ENCODE data around the gene ZNF718. TPM values are rescaled to one million over a fixed set of nuclear protein-coding genes. Genes with fewer than 3 reads are reported as not detected.

Gene ZNF718
- total and polyA plus RNA-seq, 8 donors = 0.58 to 18.2 (median 2.1) TPM

GRCh38 chr4:113732-114131 is 10.6 kb upstream of the ZNF718 start:
- Histone ChIP-seq H3K4me3 (no peak overlapping the region), H3K36me3 (no peaks in the 10 kb centered on the region), H3K27me3 (peaks cover 0 to 23% (median 11%) of the 10 kb centered on the region in 3 donors), H3K4me1 (no peaks in the 10 kb centered on the region), H3K27ac (no peak overlapping the region), H3K9me3 (peaks cover 0 to 54% (median 41%) of the 10 kb centered on the region in 4 donors)
- TF ChIP-seq CTCF (IDR thresholded peaks at IDR 0.05) (no peak), POLR2AphosphoS5 (IDR thresholded peaks at IDR 0.05) (no peak), EP300 (IDR thresholded peaks at IDR 0.05) (no peak), POLR2A (IDR thresholded peaks at IDR 0.05) (no peak)
- intact Hi-C loops (cut with DNase I; ENCODE audit: low total_unique reads) = no loop called here
- WGBS, 5 donors = 78 to 93% (median 89%) methylated on average over 2 of the region's 2 CpGs
- no peak for DNase-seq

DNA sequence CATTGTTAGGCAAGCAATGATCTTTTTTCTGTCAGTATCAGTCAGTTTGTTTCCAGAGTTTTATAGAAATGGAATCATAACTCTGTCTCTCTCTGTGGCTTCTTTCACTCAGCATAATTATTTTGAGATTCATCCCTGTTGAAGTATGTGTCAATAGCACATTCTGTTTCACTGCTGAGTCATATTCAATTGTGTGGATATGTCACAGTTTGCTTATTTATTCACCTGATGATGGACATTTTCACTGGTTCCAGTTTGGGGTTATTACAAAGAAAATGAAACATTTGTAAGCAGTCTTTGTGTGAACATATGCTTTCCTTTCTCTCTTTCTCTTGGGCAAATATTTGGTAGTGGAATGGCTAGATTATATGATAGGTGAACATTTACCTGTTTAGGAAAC is 10.2 kb upstream of the ZNF718 start:
- Histone ChIP-seq H3K4me3 (no peak overlapping the region), H3K9me3 (peaks cover 0 to 49% (median 37%) of the 10 kb centered on the region in 4 donors), H3K36me3 (no peaks in the 10 kb centered on the region), H3K27ac (no peak overlapping the region), H3K4me1 (no peaks in the 10 kb centered on the region), H3K27me3 (peaks cover 0 to 19% (median 7%) of the 10 kb centered on the region in 3 donors)
- DNase-seq = no peak
- no peak for TF ChIP-seq POLR2A (IDR thresholded peaks at IDR 0.05)
- no peak for TF ChIP-seq CTCF (IDR thresholded peaks at IDR 0.05)
- no peak for TF ChIP-seq EP300 (IDR thresholded peaks at IDR 0.05)
- TF ChIP-seq POLR2AphosphoS5 (IDR thresholded peaks at IDR 0.05) = no peak
- intact Hi-C loops (cut with DNase I; ENCODE audit: low total_unique reads) = no loop called here

DNA sequence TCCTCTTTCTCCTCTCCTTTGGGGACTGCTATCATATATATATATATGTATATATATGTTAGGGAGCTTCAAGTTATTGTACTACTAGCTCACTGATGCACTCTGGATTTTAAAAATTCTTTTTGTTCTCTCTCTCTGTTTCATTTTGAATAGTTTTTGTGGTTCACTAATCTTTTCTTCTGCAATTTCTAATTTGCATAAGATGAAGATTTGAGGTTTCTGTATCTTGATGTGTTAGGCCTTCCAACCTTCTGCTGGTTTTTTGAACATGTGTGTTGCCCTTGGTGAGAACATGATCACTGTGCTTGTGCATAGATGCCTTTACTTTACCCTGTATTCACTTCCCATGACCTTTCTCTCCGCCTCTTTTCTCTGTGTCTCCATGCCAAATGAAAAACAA is 7.8 kb upstream of the ZNF718 start:
- no peaks in the 10 kb centered on the region for H3K36me3 ChIP-seq
- no peak for DNase-seq
- TF ChIP-seq EP300 (IDR thresholded peaks at IDR 0.05) (no peak), CTCF (IDR thresholded peaks at IDR 0.05) (no peak), POLR2AphosphoS5 (IDR thresholded peaks at IDR 0.05) (no peak), POLR2A (IDR thresholded peaks at IDR 0.05) (no peak)
- H3K27me3 ChIP-seq = peaks cover 0 to 6% (median 0%) of the 10 kb centered on the region in 3 donors
- 86 to 96% (median 92%) methylated on average over 1 of the region's 1 CpG for WGBS, 5 donors
- no peaks in the 10 kb centered on the region for H3K4me1 ChIP-seq
- intact Hi-C loops (cut with DNase I; ENCODE audit: low total_unique reads) = no loop called here
- H3K4me3 ChIP-seq = no peak overlapping the region
- peaks cover 0 to 44% (median 27%) of the 10 kb centered on the region in 4 donors for H3K9me3 ChIP-seq
- no peak overlapping the region for H3K27ac ChIP-seq

DNA sequence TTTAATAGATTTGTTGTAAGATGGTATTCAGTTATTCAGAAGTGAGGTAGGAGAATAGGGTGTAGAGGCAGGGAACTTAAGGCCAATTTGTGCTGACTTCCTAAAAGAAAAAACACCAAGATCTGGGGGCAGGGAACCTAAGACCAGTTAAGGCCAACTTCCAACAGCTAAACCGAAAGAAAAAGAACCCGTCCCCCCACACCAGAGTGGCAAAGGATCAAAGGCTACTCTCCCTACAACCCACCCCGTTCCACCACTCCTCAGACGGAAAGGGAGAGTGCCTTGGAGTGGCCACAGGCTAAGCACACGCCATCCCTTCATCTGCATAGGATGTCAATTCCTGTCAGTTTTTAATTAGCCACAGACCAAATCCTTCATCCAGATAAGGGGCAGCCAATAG is 3.7 kb upstream of the ZNF718 start:
- Histone ChIP-seq H3K9me3 (peaks cover 0 to 47% (median 17%) of the 10 kb centered on the region in 4 donors), H3K4me1 (peaks cover 1 to 9% (median 5%) of the 10 kb centered on the region in 4 donors), H3K27me3 (no peaks in the 10 kb centered on the region), H3K27ac (no peak overlapping the region), H3K4me3 (no peak overlapping the region), H3K36me3 (no peaks in the 10 kb centered on the region)
- no peak for TF ChIP-seq POLR2AphosphoS5 (IDR thresholded peaks at IDR 0.05)
- no peak for TF ChIP-seq CTCF (IDR thresholded peaks at IDR 0.05)
- no peak for TF ChIP-seq POLR2A (IDR thresholded peaks at IDR 0.05)
- no peak for TF ChIP-seq EP300 (IDR thresholded peaks at IDR 0.05)
- 70 to 80% (median 75%) methylated on average over 5 of the region's 5 CpGs for WGBS, 5 donors
- intact Hi-C loops (cut with DNase I; ENCODE audit: low total_unique reads) = no loop called here
- DNase-seq = no peak
